Calu3 (cell line): ENCODE data around the gene TRAK1. TPM values are rescaled to one million over a fixed set of nuclear protein-coding genes. Genes with fewer than 3 reads are reported as not detected.

Source experiments
- BruUV-seq: library from RNA; stranded (reverse); fragments of 400-500 nt; replicated peaks from 2 replicates; lab custom pipeline; 2021; lab: Mats Ljungman, UMichigan
- CTCF ChIA-PET: fragments of 300-600 bp; sonication (Branson Sonifier 250); formaldehyde crosslinking; loops from one replicate; lab custom pipeline; 2022; ENCODE audit warnings: antibody characterized with exemption; lab: Charles Lee
- DNase-seq: peaks from one replicate; pipeline ENCODE4 v3.0.0; 2022
- H3K27ac Mint-ChIP-seq: one replicate; pipeline ENCODE4 v1.8.0; 2022; ENCODE audit warnings: mixed read lengths; ENCODE audit not compliant: unreplicated experiment
- H3K27me3 Mint-ChIP-seq: one replicate; pipeline ENCODE4 v1.8.0; 2022; ENCODE audit warnings: mixed read lengths; ENCODE audit not compliant: unreplicated experiment
- H3K36me3 Mint-ChIP-seq: one replicate; pipeline ENCODE4 v1.8.0; 2022; ENCODE audit warnings: mild to moderate bottlenecking, moderate library complexity, mixed read lengths; ENCODE audit not compliant: insufficient read depth, unreplicated experiment
- H3K4me1 Mint-ChIP-seq: one replicate; pipeline ENCODE4 v1.8.0; 2022; ENCODE audit warnings: mild to moderate bottlenecking, low read depth, mixed read lengths; ENCODE audit not compliant: unreplicated experiment
- H3K4me3 Mint-ChIP-seq: one replicate; pipeline ENCODE4 v1.8.0; 2022; ENCODE audit warnings: mild to moderate bottlenecking, low read depth, moderate library complexity, mixed read lengths; ENCODE audit not compliant: unreplicated experiment
- H3K9me3 Mint-ChIP-seq: one replicate; pipeline ENCODE4 v1.8.0; 2022; ENCODE audit warnings: low read depth, mixed read lengths; ENCODE audit not compliant: unreplicated experiment
- intact Hi-C: fragments of 100-400 bp; cut with micrococcal nuclease; formaldehyde crosslinking; loops from one replicate; pipeline ENCODE4 v1.10.0; 2022; ENCODE audit not compliant: unreplicated experiment
- total RNA-seq: library from RNA; stranded (reverse); gene quantifications from 2 replicates; pipeline ENCODE4 v1.2.3, GENCODE V29; 2022
- TF ChIP-seq, protein P1 (sequence below): fragments of 200-600 bp; IDR thresholded peaks from one replicate; pipeline ENCODE4 v1.8.0; 2022; ENCODE audit warnings: antibody characterized with exemption; ENCODE audit not compliant: unreplicated experiment

TRAK1 gene
- total RNA-seq, 1 experiment from 2014 or later: 108 TPM

- no peaks in the 10 kb centered on the region for H3K4me1 Mint-ChIP-seq
- CTCF ChIA-PET: no interaction called here
- DNase-seq: no peak
- H3K36me3 Mint-ChIP-seq: no peaks in the 10 kb centered on the region
- intact Hi-C loops: no loop called here
- TF ChIP-seq, protein P1, sequence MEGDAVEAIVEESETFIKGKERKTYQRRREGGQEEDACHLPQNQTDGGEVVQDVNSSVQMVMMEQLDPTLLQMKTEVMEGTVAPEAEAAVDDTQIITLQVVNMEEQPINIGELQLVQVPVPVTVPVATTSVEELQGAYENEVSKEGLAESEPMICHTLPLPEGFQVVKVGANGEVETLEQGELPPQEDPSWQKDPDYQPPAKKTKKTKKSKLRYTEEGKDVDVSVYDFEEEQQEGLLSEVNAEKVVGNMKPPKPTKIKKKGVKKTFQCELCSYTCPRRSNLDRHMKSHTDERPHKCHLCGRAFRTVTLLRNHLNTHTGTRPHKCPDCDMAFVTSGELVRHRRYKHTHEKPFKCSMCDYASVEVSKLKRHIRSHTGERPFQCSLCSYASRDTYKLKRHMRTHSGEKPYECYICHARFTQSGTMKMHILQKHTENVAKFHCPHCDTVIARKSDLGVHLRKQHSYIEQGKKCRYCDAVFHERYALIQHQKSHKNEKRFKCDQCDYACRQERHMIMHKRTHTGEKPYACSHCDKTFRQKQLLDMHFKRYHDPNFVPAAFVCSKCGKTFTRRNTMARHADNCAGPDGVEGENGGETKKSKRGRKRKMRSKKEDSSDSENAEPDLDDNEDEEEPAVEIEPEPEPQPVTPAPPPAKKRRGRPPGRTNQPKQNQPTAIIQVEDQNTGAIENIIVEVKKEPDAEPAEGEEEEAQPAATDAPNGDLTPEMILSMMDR: no peak
- no TSS peak for BruUV-seq
- H3K27ac Mint-ChIP-seq: no peak overlapping the region
- peaks cover 85% of the 10 kb centered on the region for H3K27me3 Mint-ChIP-seq
- H3K9me3 Mint-ChIP-seq: peaks cover 6% of the 10 kb centered on the region
- no peak overlapping the region for H3K4me3 Mint-ChIP-seq
Measured at GRCh38 chr3:42275217-42275616, 184.1 kb downstream of the TRAK1 start.

Other genes with a start within 250 kb of the TRAK1 start
- 8.6 and 8.7 TPM in 2 replicates for gene ULK4, start 129.3 kb upstream of the TRAK1 start, total RNA-seq
- not detected in 2 replicates for gene CCK, start 174.8 kb downstream of the TRAK1 start, total RNA-seq